ENCODE results near the gene FUT9.

FUT9 gene

DNA sequence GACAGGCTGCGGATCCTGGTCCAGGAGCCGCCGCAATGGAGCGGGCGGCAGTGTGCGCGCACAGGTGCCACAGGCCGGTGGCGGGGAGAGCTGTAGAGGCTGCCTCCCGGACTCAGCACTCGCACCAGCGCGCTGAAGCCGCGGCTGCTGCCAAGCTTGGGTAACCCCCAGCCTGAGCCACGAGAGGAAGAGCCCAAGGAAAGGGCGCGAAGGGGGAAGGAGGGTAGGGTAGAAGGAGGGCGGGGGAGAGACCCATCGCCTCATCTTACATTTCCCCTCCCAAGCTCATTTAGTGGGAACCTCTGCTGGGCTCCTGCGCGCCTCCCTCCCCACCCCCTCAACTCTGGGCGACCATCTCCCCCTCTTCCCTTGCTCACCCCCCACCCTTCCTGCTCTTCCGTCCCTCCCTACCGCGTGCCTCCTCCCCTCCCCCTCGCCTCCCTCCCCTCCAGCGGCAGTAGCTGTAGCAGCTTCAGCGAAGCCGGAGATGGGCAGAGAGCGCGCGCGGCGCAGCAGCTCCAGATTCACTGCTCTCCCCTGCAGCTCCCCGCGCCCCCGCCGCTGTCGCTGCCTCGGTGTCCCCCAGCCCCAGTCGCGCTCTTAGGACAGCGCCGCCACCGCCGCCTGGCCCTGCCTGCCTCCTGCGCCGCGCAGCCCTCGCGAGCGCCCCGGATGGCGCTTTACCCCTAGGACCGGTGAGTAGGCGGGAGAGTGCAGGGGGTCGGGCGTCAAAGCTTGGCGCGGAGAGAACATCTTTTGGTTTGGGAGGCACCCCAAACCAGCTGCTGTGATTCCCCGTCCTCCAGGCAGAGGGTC is at the start of gene FUT9:
Gene FUT9, plus strand, starts transcription at position 457 of the 816 bp plus-strand sequence. CDS start 187,182 bp downstream, outside the sequence.
- no peak for DNase-seq

DNA sequence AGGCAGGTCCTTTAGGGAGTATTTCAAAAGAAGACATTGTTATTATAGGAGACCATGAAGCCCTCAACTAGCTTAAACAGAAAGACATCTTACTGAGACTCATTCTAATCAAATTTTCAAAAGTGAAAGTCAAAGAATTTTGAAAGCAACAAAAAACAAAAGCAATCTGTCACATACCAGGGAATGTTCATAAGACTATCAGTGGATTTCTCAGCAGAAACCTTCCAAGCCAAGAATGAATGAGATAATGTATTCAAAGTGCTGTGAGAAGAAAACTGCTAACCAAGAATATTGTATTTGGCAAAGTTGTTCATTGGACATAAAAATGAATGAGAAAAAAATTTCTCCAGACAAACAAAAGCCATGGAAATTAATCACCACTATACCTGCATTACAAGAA is 48.2 kb upstream of the FUT9 start:
- no peak for DNase-seq

DNA sequence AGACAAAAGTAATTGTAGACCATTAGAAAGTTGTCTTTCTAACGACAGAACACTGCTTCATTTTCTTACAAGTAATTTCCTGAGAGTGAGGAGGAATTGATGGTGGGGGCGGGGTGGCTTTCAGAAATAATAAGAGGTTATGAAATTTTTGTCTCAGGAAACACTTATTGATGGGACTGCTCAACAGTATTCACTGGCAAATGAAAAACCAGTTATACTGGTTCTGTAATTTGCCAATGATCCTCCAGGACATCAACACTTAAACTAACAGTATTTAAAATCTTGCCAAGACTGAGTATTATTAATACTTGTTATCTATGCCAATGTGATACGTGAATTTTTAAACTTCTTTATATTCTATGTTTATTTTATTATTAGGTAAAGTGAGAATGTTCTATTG is 41.8 kb upstream of the FUT9 start:
- DNase-seq, result no peak

DNA sequence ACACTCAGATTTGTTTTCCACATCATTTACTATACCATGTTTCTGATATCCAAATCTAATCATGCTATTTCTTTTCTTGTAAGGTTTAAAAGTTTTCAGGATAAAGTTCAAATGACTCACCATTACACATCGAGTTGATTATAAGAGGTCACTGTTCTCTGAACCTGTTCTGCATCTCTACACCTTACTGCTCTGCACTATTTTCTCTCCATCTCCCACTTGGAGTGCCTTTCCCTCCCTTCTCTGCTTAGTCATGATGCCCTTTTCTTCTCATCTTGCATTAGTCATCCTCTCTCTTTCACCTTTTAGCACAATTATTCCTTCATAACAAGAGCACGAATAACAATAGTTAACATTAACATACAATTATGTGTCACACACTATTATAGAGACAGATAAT is 37.5 kb upstream of the FUT9 start:
- DNase-seq, result no peak

DNA sequence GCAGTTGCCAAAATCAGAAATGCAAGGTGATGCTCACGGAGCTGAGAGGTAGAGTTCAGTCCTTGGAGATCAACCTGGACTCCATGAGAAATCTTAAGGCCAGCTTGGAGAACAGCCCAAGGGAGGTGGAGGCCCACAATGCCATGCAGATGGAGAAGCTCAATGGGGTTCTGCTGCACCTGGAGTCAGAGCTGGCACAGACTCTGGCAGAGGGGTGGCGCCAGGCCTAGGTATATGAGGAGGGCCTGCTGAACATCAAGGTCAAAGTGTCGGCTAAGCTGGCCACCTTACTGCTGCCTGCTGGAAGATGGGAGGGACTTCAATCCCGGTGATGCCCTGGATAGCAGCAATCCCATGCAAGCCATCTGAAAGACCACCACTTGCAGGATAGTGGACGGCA is 23.9 kb upstream of the FUT9 start:
- no peak for DNase-seq

DNA sequence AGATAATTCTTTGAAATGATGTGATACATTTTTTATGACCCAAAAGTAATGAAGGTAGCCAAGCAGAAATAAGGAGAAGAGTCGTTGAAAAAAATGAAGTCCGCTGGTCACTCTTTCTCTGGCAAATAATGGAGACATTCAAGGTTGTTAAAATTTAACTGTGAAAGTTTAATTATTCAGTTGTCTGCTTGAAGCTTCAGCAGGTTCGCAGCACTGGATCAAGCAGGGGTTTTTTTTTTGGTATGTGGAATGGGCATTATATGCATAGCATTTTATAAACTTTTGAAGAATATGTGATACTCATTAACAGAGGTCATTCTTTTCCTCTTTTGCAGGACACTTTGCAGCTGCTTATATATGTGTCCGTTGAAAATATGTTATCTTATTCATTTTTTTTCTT is 21.6 kb upstream of the FUT9 start:
- no peak for DNase-seq

DNA sequence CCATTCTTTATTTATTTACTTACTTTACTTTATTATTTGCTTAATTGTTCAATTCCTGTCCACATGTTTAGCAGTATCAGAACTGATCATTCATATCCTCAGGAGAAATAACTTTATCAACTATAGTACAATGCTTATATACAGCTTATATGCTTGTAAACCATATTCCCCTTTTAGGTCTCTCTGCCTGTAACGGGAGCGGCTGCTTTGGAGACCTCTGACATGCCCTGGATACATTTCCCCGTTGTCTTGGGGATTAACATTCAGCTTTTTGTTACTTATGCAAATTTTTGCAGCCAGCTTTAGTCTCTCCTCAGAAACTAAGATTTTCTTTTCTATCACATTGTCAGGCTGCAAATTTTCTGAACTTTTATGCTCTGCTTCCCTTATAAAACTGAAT is 17.6 kb upstream of the FUT9 start:
- DNase-seq, result no peak

DNA sequence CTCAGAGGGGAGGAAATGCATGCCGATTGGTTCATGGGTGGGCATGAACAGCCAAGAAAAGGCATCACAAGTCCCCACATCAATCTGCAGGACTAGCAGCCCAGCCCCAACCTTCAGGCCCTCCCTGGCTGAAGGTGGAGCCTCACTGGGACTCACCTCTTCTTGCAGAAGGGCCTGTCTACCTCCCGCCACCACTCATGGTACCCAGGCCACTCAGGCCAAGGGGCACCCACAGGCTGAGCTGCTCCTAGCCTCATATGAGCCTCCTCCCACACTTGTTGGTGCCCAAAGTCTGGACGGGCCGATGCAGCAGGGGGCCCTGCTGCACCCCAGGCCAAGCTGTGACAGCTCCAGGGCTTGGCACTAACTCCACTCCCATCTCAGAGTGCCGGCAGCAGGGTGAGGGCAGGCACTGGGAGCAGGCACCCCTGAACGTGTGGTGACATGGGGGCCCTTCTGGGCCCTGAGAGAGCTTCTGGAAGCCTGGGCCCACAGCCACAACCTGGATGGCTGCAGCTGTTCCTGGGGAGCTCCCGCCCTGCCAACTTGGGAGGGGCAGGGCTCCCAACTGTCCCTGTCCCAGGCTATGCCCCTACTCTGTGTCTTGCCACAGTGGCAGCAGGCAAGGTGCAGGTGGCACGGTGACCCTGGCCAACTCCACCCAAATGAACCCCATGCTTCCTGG is 13.7 kb upstream of the FUT9 start:
- no peak for DNase-seq

DNA sequence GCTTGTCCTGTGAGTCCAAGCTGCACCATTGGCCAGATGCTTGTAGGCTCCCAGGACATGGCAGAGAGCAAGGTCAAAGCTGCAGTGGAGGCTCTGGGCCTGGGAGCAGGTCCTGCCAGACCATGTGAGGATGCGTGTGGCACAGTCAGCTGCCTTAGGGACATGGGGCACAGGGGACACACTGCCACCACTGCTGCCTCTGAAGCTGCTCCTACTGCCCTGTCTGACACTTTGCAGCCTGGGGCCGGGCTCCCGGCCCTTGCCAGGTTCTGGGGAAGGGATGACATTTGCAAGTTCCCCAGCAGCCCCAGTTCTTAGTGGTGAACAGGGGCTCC is 13.2 kb upstream of the FUT9 start:
- no peak for DNase-seq

DNA sequence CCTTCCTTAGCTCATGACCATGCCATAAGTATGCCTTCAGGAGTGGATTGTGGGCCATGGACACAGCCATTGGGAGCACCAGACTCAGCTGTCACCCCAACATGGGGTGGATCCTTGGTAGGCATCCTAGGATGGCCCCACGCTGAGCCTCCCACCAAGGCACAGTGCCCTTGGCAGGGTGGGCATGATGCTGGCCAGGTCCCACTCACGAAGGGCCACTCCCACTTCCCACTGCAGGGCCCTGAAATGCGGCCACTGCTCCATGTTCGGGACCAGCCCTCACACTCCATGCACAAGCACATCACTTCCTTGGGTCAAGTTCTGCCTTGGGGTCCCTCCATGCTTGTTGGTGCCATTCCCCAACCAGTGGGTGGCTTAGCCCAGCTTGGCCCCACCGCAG is 12.9 kb upstream of the FUT9 start:
- DNase-seq, result no peak

DNA sequence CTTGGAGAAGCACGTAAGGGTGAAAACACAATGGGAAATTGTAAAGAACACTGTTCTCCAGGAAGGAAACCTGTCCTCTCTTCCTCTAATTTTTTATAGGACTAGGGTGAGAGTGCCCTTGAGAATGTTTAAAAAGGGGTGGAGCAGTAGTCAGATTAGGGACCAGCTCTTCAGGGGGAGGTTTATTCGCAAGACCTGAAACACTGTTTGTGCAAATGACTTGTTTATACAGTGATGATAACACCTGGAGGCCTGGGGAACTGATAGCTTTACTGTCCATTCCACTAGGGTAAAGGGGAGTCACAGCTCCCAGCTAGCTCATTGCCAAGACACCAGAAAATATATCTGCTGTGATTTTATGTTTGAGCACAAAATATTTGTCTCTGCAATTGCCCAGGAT is 8.1 kb upstream of the FUT9 start:
- no peak for DNase-seq

DNA sequence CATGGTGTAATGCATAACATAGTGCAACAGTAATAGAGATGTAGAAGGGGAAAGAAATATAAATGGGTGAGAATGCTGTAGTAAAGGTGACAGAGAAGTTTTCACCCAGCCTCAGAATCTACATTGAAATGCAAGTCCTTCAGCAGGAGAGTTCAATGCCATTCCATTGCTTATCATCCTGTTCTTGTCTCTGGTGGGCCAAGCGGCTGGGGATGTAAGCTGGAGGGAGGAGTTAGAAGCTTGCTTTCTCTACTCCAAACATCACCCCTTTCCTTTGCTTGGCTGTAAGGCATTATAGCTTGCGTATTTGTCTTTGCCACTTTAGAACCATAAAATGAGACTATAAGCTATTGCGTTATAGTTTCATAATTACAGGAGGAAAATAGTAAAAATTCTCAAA is 2.2 kb upstream of the FUT9 start:
- no peak for DNase-seq

DNA sequence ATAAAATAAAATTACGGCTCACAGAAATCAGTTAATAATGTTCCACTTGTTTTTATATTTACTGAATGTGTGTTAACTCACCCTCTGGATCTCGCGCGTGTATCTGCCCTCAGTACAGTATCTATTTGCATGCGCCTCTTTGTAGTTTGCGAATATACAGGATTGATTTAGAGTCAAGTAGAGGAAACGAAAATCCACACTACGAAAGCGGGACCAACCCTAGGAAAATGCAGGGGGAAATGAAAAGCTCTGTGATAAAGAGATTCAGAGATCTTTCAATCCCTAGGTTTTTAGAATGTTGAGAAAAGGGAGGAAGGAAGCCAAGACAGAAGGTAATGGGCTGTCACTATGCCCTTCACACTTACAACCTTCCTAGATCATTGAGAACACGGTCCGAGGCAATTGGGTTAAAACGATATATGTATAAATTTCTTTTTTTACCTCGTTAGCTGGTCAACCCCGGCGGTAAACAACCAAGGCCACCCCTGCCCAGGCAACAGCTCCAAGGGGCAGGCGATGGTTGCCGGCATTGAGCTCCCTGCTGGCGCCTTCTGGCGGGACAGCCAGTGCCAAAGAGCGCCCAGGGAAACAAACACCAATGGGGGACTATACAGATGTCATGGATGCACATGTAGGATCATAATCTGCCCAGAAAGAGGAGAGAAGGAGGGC is 792 bp upstream of the FUT9 start:
- no peak for DNase-seq

DNA sequence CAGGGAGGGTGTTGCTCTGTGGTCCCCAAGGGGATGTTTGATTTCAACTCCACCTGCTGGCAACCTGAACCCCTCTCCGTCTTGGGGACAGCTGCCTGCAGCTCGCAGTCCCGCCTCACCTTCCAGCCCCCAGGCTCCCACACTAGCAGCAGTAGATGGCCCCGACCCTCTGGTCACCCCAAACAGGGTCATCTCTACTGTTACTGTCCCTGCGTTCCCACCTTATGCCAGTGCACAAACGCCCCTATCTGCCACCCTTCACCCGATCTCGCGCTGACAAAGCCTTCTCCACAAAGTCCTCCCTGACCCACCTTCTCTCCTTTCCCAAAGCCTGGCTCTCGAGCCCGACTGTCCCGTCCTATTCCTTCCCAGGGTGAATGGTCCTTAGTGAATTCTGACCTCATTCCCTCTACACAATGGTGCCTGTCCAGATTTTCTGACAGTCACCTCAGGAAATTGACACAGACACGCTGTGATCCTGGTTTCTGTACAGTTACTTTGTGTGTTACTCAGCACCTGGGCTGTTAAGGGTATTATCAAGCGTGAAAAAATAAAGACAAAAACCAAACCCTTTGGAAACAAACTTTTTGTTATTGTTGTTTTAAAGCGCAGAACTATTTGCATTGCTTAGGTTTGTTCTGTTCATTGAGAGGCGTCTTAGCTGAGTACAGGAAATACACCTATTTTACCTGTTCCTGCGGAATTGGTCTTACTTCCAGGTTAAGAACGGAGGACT is 728 bp downstream of the FUT9 start:
- DNase-seq, result no peak

DNA sequence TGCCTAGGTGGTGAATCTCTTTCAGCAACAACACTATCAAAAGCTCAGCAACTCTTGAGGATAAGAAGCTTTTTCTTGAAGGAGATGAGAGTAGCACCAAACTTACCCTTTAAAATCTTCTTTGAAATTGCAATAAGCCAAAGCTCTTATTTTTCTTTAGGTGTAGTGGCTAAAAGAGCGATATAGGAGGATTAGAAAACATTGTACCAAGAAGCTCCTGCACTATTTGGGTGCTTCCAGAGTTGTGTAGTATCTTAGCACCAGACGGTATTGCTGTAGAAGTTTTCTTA is 1.2 kb downstream of the FUT9 start:
- DNase-seq, result no peak

DNA sequence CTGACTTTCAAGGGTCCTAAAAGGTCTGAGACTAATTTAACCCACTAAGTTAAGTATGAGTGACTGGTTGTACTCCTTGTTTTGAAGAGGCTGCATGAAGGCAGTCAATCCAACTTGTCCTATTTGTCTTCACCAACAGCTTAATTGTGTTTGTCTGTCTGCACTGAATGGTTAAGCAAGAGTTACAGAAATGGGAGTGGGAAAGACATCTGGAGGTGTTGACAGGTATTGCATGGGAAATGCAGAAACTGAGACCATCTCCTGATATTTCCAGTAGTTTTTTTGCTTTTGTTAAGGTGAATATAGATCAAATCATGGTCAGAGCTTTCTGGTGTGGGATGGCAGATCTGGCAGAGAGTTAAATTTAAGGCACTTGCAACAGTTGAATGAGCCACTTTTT is 6.5 kb downstream of the FUT9 start:
- no peak for DNase-seq

DNA sequence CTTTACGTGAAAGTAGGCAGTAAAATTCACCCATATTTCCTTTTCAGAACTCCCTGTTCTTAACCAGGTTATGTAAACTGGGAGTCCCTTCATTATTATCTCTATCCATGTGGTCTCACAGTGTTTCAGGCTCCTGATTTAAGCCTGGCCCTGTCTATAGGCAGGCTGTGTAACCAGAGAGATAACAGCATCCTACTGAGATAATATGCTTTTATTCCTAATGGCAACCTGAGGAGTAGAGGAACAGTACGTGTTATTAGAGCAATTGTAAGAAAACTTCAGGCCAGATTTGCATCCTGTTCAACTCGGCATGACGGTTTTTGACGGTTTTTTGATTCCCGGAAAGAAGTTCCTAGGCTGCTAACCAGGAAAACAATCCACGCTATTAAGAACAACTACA is 16.9 kb downstream of the FUT9 start:
- DNase-seq, result no peak

DNA sequence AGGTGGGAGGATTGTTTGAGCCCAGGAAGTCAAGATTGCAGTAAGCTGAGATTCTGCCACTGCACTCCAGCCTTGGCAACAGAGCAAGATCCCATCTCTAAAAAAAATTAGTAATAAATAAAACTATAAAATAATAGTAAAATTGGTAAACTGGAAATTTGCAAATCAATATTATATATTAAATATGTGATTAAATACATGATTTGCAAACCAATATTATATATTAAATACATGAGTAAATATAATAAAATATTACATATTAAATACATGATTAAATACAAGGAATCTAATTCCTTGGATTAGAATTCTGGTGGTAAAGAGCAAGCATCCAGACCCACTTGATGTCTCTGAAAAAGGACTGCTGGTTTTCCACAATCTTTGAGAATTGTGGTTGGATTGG is 35.8 kb downstream of the FUT9 start:
- no peak for DNase-seq

DNA sequence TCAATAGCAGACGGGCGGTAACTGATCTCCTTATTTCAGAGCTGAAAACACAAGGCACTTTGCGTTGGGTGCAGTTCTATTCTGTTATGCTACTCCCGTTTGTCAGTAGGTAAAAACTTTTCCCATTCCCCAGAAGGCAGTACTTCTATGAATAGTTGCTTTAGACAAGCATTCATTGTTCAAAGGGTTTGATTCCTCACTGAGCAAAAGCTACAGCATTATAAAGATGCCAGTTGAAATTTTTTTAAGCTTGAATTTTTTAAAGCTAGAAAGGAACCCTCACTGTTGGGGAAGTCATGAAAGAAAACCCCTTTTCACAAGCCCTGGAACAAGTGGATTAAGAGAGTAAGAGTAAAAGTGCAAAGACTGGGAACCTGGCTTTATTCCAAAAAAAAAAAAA is 42.3 kb downstream of the FUT9 start:
- DNase-seq, result no peak

DNA sequence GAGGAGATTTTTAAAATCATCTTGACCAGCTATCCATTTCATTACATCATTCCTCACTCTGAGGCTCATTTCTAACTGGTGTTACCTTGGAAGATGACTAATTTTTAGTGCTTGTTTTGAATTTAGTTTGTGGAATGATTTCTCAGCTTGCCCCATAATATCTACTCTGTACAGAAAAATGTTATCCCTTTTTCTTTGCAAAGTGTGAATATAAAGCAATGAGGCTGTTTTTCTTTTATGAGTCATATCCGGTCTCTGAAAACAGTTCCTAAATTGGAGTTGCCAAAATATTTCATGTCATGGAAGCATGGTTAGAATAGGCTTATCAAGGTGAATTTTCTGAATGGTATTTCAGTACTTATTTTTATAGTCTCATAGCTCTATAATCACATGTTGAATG is 43.8 kb downstream of the FUT9 start:
- no peak for DNase-seq

DNA sequence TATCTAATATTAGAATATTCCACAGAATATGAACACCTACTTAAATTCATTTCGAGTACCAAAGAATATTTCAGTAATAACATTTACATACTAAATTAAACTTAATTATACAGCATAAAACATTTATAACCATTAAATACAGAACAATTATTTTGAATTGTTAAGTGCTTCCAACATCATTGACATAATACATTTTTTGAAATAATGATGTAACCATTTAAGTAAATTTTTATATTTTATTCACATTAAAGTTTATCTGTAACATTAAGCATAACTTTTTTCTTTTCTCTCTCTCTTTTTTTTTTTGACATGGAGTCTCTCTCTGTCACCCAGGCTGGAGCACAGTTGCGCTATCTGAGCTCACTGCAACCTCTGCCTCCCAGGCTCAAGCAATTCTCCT is 44.5 kb downstream of the FUT9 start:
- no peak for DNase-seq

DNA sequence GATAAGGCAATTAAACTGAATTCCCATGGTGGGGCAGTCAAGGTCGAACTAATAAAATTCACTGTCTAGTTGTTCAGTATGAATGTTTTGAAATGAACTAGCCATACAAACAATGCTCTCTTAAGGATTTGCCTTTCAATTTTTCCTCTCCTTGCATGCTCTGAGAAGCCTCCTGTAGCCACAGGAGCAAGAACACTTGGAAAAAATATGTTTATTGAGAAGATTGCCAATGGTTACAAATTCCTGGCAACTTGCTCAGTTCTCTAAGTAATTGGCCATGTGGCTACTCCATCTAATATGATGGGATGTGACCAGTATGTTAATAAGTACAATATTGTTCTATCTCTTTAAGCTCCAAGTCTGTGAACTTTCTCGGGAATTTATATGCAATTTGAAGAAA is 49.4 kb downstream of the FUT9 start:
- DNase-seq, result no peak

DNA sequence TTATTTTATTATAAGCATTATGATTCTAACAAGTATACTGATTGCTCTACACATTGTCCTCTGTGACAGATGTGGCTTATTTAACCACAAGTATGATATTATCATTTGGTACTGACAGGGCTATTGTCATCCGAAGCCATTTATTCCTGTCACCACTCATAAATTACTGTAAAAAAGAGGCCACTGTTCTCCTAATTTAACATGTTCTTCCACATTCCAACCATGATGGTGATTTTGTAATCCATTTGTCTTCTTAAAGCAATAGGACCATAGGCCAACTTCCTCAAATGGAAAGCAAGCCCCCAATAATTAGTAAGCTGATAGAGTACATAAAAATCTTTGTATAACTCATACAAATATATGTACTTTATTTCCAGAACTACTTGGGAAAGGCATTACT is 50.6 kb downstream of the FUT9 start:
- DNase-seq, result no peak

DNA sequence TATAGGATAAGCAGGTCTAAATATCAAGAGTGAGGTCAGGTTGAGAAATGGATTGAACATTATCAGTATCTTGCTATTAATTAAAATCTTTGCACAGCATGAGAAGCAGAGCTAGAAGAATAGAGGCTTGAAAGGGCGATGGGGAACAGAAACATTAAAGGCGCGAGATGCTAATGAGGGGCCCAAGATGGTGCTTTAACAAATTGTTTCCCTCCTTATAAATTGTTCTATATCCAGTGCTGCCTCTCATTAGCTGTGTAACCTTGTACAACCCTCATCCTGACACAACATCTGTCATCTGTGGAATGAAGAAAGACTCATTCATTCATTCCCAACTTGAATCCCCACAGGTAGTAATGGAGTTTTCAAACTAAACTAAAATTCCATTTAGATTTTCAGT is 57.8 kb downstream of the FUT9 start:
- no peak for DNase-seq
